ENCODE measurements around the gene DLGAP1. TPM values are rescaled to one million over a fixed set of nuclear protein-coding genes. Genes with fewer than 3 reads are reported as not detected.

Gene DLGAP1
- total and polyA plus RNA-seq, 2 experiments from 2014 or later: 17.0 to 48.5 TPM

DNA sequence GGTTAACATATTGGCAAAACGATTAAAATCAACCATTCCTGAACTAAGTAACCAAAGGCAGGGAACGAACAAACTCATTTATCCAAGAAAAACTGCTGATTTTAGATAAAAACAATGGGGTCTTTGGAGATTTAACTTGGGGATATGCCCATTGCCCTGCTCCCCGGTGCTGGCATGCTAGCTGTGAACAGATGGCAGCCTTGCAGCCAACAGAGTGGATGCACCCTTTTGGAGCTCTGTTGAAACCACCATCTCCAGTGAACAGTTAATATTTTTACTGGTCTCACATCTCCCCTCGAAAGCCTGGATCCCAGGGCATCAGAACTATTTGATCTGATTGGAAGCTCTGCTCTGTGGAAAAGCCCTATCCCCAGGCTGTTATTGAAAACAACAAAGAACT lies 702.0 kb downstream of the DLGAP1 start:
- no peak overlapping the region for H3K27ac Mint-ChIP-seq
- 0 out of 3 replicates have a peak, but pooled peaks cover 3% of the 10 kb centered on the region for H3K36me3 Mint-ChIP-seq (ENCODE audit: low read depth)
- peaks cover 7% of the 10 kb centered on the region for H3K4me1 Mint-ChIP-seq
- H3K27me3 ChIP-seq (ENCODE audit: insufficient read depth): no peaks in the 10 kb centered on the region
- no peaks in the 10 kb centered on the region for H3K9me2 ChIP-seq (ENCODE audit: insufficient read depth)
- ATAC-seq (no peak), DNase-seq (ENCODE audit: low spot score) (no peak)
- H3F3A ChIP-seq (replicated peaks; ENCODE audit: low read depth): no peaks in the 10 kb centered on the region
- no peak overlapping the region for H2AFZ ChIP-seq
- H3K9me3 Mint-ChIP-seq: peaks cover 3% of the 10 kb centered on the region; the same call in 1 of the 3 replicates
- H3K4me1 ChIP-seq (ENCODE audit: insufficient read depth): 0 out of 2 replicates have a peak, but pooled peaks cover 3% of the 10 kb centered on the region
- H3K36me3 ChIP-seq (ENCODE audit: insufficient read depth): no peaks in the 10 kb centered on the region
- H3K4me2 ChIP-seq: no peak overlapping the region
- H3K79me2 ChIP-seq (replicated peaks; ENCODE audit: insufficient read depth): no peaks in the 10 kb centered on the region
- no peak overlapping the region for H3K27ac ChIP-seq (ENCODE audit: low read depth)
- TF ChIP-seq EZH2 (IDR thresholded peaks at IDR 0.05; ENCODE audit: low read depth, unreplicated experiment): no peak
- no peak for TF ChIP-seq ZNF114 (CRISPR knock-in tag; IDR thresholded peaks at IDR 0.05)
- TF ChIP-seq JUNB (IDR thresholded peaks at IDR 0.05; ENCODE audit: unreplicated experiment): no peak
- TF ChIP-seq CREB1 (CRISPR knock-in tag; IDR thresholded peaks at IDR 0.05; ENCODE audit: low read depth): no peak
- TF ChIP-seq, protein P1, sequence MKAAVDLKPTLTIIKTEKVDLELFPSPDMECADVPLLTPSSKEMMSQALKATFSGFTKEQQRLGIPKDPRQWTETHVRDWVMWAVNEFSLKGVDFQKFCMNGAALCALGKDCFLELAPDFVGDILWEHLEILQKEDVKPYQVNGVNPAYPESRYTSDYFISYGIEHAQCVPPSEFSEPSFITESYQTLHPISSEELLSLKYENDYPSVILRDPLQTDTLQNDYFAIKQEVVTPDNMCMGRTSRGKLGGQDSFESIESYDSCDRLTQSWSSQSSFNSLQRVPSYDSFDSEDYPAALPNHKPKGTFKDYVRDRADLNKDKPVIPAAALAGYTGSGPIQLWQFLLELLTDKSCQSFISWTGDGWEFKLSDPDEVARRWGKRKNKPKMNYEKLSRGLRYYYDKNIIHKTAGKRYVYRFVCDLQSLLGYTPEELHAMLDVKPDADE (IDR thresholded peaks at IDR 0.05): no peak
- TF ChIP-seq POLR2AphosphoS5 (IDR thresholded peaks at IDR 0.05; ENCODE audit: low read depth): no peak
- TF ChIP-seq, protein P2, sequence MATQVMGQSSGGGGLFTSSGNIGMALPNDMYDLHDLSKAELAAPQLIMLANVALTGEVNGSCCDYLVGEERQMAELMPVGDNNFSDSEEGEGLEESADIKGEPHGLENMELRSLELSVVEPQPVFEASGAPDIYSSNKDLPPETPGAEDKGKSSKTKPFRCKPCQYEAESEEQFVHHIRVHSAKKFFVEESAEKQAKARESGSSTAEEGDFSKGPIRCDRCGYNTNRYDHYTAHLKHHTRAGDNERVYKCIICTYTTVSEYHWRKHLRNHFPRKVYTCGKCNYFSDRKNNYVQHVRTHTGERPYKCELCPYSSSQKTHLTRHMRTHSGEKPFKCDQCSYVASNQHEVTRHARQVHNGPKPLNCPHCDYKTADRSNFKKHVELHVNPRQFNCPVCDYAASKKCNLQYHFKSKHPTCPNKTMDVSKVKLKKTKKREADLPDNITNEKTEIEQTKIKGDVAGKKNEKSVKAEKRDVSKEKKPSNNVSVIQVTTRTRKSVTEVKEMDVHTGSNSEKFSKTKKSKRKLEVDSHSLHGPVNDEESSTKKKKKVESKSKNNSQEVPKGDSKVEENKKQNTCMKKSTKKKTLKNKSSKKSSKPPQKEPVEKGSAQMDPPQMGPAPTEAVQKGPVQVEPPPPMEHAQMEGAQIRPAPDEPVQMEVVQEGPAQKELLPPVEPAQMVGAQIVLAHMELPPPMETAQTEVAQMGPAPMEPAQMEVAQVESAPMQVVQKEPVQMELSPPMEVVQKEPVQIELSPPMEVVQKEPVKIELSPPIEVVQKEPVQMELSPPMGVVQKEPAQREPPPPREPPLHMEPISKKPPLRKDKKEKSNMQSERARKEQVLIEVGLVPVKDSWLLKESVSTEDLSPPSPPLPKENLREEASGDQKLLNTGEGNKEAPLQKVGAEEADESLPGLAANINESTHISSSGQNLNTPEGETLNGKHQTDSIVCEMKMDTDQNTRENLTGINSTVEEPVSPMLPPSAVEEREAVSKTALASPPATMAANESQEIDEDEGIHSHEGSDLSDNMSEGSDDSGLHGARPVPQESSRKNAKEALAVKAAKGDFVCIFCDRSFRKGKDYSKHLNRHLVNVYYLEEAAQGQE (IDR thresholded peaks at IDR 0.05; ENCODE audit: unreplicated experiment): no peak
- no peak for TF ChIP-seq STAT1 (IDR thresholded peaks at IDR 0.05; ENCODE audit: unreplicated experiment)
- no peak for TF ChIP-seq NANOG (IDR thresholded peaks at IDR 0.05; ENCODE audit: borderline replicate concordance)
- TF ChIP-seq ZNF331 (CRISPR knock-in tag; IDR thresholded peaks at IDR 0.05; ENCODE audit: low read depth): no peak
- TF ChIP-seq, protein P3, sequence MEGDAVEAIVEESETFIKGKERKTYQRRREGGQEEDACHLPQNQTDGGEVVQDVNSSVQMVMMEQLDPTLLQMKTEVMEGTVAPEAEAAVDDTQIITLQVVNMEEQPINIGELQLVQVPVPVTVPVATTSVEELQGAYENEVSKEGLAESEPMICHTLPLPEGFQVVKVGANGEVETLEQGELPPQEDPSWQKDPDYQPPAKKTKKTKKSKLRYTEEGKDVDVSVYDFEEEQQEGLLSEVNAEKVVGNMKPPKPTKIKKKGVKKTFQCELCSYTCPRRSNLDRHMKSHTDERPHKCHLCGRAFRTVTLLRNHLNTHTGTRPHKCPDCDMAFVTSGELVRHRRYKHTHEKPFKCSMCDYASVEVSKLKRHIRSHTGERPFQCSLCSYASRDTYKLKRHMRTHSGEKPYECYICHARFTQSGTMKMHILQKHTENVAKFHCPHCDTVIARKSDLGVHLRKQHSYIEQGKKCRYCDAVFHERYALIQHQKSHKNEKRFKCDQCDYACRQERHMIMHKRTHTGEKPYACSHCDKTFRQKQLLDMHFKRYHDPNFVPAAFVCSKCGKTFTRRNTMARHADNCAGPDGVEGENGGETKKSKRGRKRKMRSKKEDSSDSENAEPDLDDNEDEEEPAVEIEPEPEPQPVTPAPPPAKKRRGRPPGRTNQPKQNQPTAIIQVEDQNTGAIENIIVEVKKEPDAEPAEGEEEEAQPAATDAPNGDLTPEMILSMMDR (conservative IDR thresholded peaks at IDR 0.05; ENCODE audit: low read depth in 2 of 2): no peak
- TF ChIP-seq, protein P4, sequence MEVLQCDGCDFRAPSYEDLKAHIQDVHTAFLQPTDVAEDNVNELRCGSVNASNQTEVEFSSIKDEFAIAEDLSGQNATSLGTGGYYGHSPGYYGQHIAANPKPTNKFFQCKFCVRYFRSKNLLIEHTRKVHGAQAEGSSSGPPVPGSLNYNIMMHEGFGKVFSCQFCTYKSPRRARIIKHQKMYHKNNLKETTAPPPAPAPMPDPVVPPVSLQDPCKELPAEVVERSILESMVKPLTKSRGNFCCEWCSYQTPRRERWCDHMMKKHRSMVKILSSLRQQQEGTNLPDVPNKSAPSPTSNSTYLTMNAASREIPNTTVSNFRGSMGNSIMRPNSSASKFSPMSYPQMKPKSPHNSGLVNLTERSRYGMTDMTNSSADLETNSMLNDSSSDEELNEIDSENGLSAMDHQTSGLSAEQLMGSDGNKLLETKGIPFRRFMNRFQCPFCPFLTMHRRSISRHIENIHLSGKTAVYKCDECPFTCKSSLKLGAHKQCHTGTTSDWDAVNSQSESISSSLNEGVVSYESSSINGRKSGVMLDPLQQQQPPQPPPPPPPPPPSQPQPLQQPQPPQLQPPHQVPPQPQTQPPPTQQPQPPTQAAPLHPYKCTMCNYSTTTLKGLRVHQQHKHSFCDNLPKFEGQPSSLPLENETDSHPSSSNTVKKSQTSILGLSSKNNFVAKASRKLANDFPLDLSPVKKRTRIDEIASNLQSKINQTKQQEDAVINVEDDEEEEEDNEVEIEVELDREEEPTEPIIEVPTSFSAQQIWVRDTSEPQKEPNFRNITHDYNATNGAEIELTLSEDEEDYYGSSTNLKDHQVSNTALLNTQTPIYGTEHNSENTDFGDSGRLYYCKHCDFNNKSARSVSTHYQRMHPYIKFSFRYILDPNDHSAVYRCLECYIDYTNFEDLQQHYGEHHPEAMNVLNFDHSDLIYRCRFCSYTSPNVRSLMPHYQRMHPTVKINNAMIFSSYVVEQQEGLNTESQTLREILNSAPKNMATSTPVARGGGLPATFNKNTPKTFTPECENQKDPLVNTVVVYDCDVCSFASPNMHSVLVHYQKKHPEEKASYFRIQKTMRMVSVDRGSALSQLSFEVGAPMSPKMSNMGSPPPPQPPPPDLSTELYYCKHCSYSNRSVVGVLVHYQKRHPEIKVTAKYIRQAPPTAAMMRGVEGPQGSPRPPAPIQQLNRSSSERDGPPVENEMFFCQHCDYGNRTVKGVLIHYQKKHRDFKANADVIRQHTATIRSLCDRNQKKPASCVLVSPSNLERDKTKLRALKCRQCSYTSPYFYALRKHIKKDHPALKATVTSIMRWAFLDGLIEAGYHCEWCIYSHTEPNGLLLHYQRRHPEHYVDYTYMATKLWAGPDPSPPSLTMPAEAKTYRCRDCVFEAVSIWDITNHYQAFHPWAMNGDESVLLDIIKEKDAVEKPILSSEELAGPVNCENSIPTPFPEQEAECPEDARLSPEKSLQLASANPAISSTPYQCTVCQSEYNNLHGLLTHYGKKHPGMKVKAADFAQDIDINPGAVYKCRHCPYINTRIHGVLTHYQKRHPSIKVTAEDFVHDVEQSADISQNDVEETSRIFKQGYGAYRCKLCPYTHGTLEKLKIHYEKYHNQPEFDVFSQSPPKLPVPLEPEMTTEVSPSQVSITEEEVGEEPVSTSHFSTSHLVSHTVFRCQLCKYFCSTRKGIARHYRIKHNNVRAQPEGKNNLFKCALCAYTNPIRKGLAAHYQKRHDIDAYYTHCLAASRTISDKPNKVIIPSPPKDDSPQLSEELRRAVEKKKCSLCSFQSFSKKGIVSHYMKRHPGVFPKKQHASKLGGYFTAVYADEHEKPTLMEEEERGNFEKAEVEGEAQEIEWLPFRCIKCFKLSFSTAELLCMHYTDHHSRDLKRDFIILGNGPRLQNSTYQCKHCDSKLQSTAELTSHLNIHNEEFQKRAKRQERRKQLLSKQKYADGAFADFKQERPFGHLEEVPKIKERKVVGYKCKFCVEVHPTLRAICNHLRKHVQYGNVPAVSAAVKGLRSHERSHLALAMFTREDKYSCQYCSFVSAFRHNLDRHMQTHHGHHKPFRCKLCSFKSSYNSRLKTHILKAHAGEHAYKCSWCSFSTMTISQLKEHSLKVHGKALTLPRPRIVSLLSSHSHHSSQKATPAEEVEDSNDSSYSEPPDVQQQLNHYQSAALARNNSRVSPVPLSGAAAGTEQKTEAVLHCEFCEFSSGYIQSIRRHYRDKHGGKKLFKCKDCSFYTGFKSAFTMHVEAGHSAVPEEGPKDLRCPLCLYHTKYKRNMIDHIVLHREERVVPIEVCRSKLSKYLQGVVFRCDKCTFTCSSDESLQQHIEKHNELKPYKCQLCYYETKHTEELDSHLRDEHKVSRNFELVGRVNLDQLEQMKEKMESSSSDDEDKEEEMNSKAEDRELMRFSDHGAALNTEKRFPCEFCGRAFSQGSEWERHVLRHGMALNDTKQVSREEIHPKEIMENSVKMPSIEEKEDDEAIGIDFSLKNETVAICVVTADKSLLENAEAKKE (CRISPR knock-in tag; IDR thresholded peaks at IDR 0.05): no peak
- TF ChIP-seq EZH2phosphoT487 (IDR thresholded peaks at IDR 0.05; ENCODE audit: unreplicated experiment): no peak
- H3K4me3 Mint-ChIP-seq: no peak overlapping the region
- no peaks in the 10 kb centered on the region for H4K20me1 ChIP-seq (replicated peaks; ENCODE audit: insufficient read depth)
- H3K4me3 ChIP-seq: no peak overlapping the region
- H3K27me3 Mint-ChIP-seq (ENCODE audit: insufficient read depth, low read depth, poor library complexity): no peaks in the 10 kb centered on the region

All from GM23338 (cell line).